ENCODE results near the gene DIAPH2.

DNA sequence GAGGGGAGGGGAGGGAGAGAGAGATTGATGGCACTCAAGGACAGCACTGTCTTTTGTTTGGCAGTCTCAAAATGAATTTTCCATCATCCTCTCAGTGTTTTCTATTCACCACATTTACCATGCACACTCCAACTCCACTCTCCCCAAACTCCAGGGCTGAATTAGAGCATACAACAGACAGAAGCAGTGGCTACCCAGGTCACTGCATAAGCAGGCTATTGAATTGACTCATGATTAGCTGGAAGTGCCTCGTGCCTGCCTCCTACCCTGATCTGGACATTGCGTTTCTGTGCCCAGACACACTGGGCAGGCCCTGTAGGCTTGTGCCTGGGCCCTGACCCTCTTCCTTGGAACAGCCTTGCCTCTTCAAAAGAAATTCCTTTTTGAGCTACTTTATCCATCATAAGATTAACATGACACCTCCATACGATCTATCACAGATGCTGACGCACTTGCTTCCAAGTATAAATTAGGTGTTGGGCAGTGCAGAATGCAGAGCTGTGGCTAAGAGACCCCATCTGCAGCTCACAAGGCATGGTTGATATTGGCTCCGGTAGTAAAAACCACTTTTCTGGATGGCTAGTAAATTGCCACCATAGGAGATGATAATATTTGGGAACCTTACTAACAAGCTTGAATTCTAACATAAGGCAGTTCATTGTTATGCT is 952.0 kb downstream of the DIAPH2 start:
- TF ChIP-seq, protein P1, sequence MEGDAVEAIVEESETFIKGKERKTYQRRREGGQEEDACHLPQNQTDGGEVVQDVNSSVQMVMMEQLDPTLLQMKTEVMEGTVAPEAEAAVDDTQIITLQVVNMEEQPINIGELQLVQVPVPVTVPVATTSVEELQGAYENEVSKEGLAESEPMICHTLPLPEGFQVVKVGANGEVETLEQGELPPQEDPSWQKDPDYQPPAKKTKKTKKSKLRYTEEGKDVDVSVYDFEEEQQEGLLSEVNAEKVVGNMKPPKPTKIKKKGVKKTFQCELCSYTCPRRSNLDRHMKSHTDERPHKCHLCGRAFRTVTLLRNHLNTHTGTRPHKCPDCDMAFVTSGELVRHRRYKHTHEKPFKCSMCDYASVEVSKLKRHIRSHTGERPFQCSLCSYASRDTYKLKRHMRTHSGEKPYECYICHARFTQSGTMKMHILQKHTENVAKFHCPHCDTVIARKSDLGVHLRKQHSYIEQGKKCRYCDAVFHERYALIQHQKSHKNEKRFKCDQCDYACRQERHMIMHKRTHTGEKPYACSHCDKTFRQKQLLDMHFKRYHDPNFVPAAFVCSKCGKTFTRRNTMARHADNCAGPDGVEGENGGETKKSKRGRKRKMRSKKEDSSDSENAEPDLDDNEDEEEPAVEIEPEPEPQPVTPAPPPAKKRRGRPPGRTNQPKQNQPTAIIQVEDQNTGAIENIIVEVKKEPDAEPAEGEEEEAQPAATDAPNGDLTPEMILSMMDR (IDR thresholded peaks at IDR 0.05) = no peak
- TF ChIP-seq POLR2AphosphoS5 (IDR thresholded peaks at IDR 0.05) (no peak), POLR2A (IDR thresholded peaks at IDR 0.05) (no peak), EP300 (IDR thresholded peaks at IDR 0.05; ENCODE audit: low read depth) (no peak)
